Measurements from ENCODE around the gene AK3. TPM values are rescaled to one million over a fixed set of nuclear protein-coding genes. Genes with fewer than 3 reads are reported as not detected.

The AK3 gene
- total and polyA plus RNA-seq, 2 donors (not counting 3 experiments of a cell fraction or from before 2014, with no cell fraction given), result 20.6 to 42.3 TPM

DNA sequence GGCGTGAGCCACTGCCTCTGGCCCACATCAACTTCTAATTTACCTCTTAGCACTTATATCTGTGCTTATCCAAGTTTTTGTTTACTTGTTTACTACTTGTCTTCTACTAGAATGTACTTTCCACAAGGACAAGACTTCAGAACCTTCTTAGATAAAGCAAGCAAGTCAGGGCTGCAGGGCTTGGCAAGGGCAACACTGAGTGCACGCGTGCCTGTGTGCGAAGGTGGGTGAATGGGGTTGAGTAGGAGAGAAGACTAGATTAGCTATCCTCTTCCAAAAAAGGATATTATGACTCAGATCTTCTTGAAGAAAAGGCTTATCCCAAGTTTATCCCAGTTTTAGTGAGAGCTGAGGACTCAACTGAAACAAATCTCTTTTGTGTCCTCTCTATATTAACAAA lies 19.3 kb downstream of the AK3 start:
- intact Hi-C loops (cut with micrococcal nuclease), result no loop called here
- Histone ChIP-seq H3K79me2 (ENCODE audit: control insufficient read depth, insufficient read depth, low read length) (no peaks in the 10 kb centered on the region), H2AFZ (ENCODE audit: low read depth, low read length) (no peak overlapping the region), H3K27me3 (ENCODE audit: control insufficient read depth in 2 of 2, insufficient read depth in 2 of 2, low read length in 2 of 2) (no peaks in the 10 kb centered on the region), H3K4me1 (ENCODE audit: control insufficient read depth, extremely low read depth, insufficient read depth, low read length) (no peaks in the 10 kb centered on the region), H3K9ac (replicated peaks; ENCODE audit: extremely low read depth, insufficient read depth, low read length) (no peak overlapping the region), H4K20me1 (replicated peaks; ENCODE audit: control insufficient read depth, extremely low read depth, insufficient read depth, low read length) (no peaks in the 10 kb centered on the region), H3K9me1 (replicated peaks; ENCODE audit: control insufficient read depth, extremely low read depth, insufficient read depth, low read length) (no peaks in the 10 kb centered on the region), H3K9me3 (replicated peaks; ENCODE audit: control insufficient read depth, insufficient read depth, low read length) (no peaks in the 10 kb centered on the region), H3K4me3 (replicated peaks in 1 of 3; ENCODE audit: insufficient read depth in 1 of 3, low read depth in 1 of 3, low read length in 3 of 3) (no peak overlapping the region), H3K27ac (ENCODE audit: insufficient read depth, low read depth, low read length) (no peak overlapping the region), H3K4me2 (ENCODE audit: insufficient read depth, low read length) (no peak overlapping the region), H3K36me3 (ENCODE audit: control insufficient read depth in 2 of 2, extremely low read depth in 1 of 2, insufficient read depth in 2 of 2, low read length in 2 of 2) (peaks cover 9% of the 10 kb centered on the region in 2 experiments)
- TF ChIP-seq MYC (IDR thresholded peaks at IDR 0.05; ENCODE audit: low read depth, low read length), result no peak
- POLR2A ChIA-PET, result no interaction called here
- dilution Hi-C loops (cut with MboI; ENCODE audit: extremely low pct_ligation_motif_present, low sequenced_read_pairs), result no loop called here
- FAIRE-seq (no peak), DNase-seq (ENCODE audit: low read depth, low spot score) (no peak)
- CTCF ChIA-PET, result no interaction called here
- BruUV-seq (replicated peaks), result no TSS peak

- Histone ChIP-seq H3K4me3 (replicated peaks in 1 of 3; ENCODE audit: insufficient read depth in 1 of 3, low read depth in 1 of 3, low read length in 3 of 3) (no peak overlapping the region), H3K4me1 (ENCODE audit: control insufficient read depth, extremely low read depth, insufficient read depth, low read length) (no peaks in the 10 kb centered on the region), H3K27ac (ENCODE audit: insufficient read depth, low read depth, low read length) (no peak overlapping the region), H2AFZ (ENCODE audit: low read depth, low read length) (no peak overlapping the region), H3K9me3 (replicated peaks; ENCODE audit: control insufficient read depth, insufficient read depth, low read length) (no peaks in the 10 kb centered on the region), H3K27me3 (ENCODE audit: control insufficient read depth in 2 of 2, insufficient read depth in 2 of 2, low read length in 2 of 2) (no peaks in the 10 kb centered on the region), H3K4me2 (ENCODE audit: insufficient read depth, low read length) (no peak overlapping the region), H3K9ac (replicated peaks; ENCODE audit: extremely low read depth, insufficient read depth, low read length) (no peak overlapping the region), H3K79me2 (ENCODE audit: control insufficient read depth, insufficient read depth, low read length) (no peaks in the 10 kb centered on the region), H4K20me1 (replicated peaks; ENCODE audit: control insufficient read depth, extremely low read depth, insufficient read depth, low read length) (no peaks in the 10 kb centered on the region), H3K36me3 (ENCODE audit: control insufficient read depth in 2 of 2, extremely low read depth in 1 of 2, insufficient read depth in 2 of 2, low read length in 2 of 2) (peaks cover 9 to 11% of the 10 kb centered on the region in 2 experiments), H3K9me1 (replicated peaks; ENCODE audit: control insufficient read depth, extremely low read depth, insufficient read depth, low read length) (no peaks in the 10 kb centered on the region)
- TF ChIP-seq, protein P1, sequence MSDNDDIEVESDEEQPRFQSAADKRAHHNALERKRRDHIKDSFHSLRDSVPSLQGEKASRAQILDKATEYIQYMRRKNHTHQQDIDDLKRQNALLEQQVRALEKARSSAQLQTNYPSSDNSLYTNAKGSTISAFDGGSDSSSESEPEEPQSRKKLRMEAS (IDR thresholded peaks at IDR 0.05; ENCODE audit: insufficient read depth, insufficient read length), result no peak
- TF ChIP-seq JUN (IDR thresholded peaks at IDR 0.05; ENCODE audit: borderline replicate concordance, insufficient read depth, insufficient read length, low read depth) (no peak), FOS (IDR thresholded peaks at IDR 0.05; ENCODE audit: borderline replicate concordance, insufficient read depth, low read length) (no peak), GATA2 (IDR thresholded peaks at IDR 0.05; ENCODE audit: insufficient read depth, insufficient read length, low read depth, low read length) (no peak), MYC (IDR thresholded peaks at IDR 0.05; ENCODE audit: low read depth, low read length) (no peak), POLR2A (IDR thresholded peaks at IDR 0.05; ENCODE audit: low read depth, low read length) (no peak), EZH2 (IDR thresholded peaks at IDR 0.05; ENCODE audit: borderline replicate concordance, low read depth, low read length, severe bottlenecking) (no peak), POLR2AphosphoS5 (IDR thresholded peaks at IDR 0.05; ENCODE audit: insufficient read depth, low read depth, low read length) (no peak)
- TF ChIP-seq, protein P2, sequence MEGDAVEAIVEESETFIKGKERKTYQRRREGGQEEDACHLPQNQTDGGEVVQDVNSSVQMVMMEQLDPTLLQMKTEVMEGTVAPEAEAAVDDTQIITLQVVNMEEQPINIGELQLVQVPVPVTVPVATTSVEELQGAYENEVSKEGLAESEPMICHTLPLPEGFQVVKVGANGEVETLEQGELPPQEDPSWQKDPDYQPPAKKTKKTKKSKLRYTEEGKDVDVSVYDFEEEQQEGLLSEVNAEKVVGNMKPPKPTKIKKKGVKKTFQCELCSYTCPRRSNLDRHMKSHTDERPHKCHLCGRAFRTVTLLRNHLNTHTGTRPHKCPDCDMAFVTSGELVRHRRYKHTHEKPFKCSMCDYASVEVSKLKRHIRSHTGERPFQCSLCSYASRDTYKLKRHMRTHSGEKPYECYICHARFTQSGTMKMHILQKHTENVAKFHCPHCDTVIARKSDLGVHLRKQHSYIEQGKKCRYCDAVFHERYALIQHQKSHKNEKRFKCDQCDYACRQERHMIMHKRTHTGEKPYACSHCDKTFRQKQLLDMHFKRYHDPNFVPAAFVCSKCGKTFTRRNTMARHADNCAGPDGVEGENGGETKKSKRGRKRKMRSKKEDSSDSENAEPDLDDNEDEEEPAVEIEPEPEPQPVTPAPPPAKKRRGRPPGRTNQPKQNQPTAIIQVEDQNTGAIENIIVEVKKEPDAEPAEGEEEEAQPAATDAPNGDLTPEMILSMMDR (IDR thresholded peaks at IDR 0.05; ENCODE audit: extremely low read depth in 1 of 2, insufficient read depth in 1 of 2, low read depth in 1 of 2, low read length in 2 of 2), result no peak
- ChIA-PET CTCF (no interaction called here), POLR2A (interaction anchor here (0.6 kb wide), 1 partner anchor 569 kb away, joined by 4 read pairs; no protein-coding TSS in a partner anchor)
- DNase-seq (ENCODE audit: low read depth, low spot score) (no peak), FAIRE-seq (no peak)
- no TSS peak for BruUV-seq (replicated peaks)
- dilution Hi-C loops (cut with MboI; ENCODE audit: extremely low pct_ligation_motif_present, low sequenced_read_pairs), result no loop called here
- intact Hi-C loops (cut with micrococcal nuclease), result no loop called here
These were observed 22.1 kb downstream of the AK3 start for GRCh38 chr9:4718911-4719310.
